ENCODE results near the gene UNC5B.
"Not testable (repeated sequence)": the region's sequence is repeated elsewhere in the genome, so short reads cannot be mapped to it uniquely, and the experiment has no call there.

The UNC5B gene

GRCh38 chr10:71267508-71268240 is 55.3 kb downstream of the UNC5B start:
- no peak for DNase-seq (ENCODE audit: low spot score)

GRCh38 chr10:71268247-71268691 is 55.9 kb downstream of the UNC5B start:
- peak; percentile 79 for DNase-seq (ENCODE audit: low spot score)

GRCh38 chr10:71268758-71269157 is 56.4 kb downstream of the UNC5B start:
- no peak for DNase-seq (ENCODE audit: low spot score)

- no peak for DNase-seq (ENCODE audit: low spot score)
Observed at GRCh38 chr10:71269301-71270288, 57.2 kb downstream of the UNC5B start.

GRCh38 chr10:71270301-71271220 is 58.2 kb downstream of the UNC5B start:
- DNase-seq (ENCODE audit: low spot score): peak; percentile 83

GRCh38 chr10:71271662-71272055 is 59.3 kb downstream of the UNC5B start:
- DNase-seq (ENCODE audit: low spot score): no peak

GRCh38 chr10:71272056-71272771 is 59.8 kb downstream of the UNC5B start:
- peak; percentile 71 for DNase-seq (ENCODE audit: low spot score)

- not testable (repeated sequence) for DNase-seq (ENCODE audit: low spot score)
Observed at GRCh38 chr10:71272974-71273373, 60.6 kb downstream of the UNC5B start.

- no peak for DNase-seq (ENCODE audit: low spot score)
Observed at GRCh38 chr10:71273506-71273905, 61.1 kb downstream of the UNC5B start.

GRCh38 chr10:71274901-71275796 is 62.8 kb downstream of the UNC5B start:
- no peak for DNase-seq (ENCODE audit: low spot score)

- DNase-seq (ENCODE audit: low spot score): no peak
Observed at GRCh38 chr10:71276873-71277272, 64.5 kb downstream of the UNC5B start.

GRCh38 chr10:71277914-71278665 is 65.7 kb downstream of the UNC5B start:
- DNase-seq (ENCODE audit: low spot score): no peak

GRCh38 chr10:71278691-71279588 is 66.6 kb downstream of the UNC5B start:
- no peak for DNase-seq (ENCODE audit: low spot score)

GRCh38 chr10:71279590-71280170 is 67.3 kb downstream of the UNC5B start:
- no peak for DNase-seq (ENCODE audit: low spot score)

- DNase-seq (ENCODE audit: low spot score): no peak
Observed at GRCh38 chr10:71280216-71280615, 67.8 kb downstream of the UNC5B start.

- no peak for DNase-seq (ENCODE audit: low spot score)
Observed at GRCh38 chr10:71280825-71281224, 68.5 kb downstream of the UNC5B start.

GRCh38 chr10:71281646-71282322 is 69.4 kb downstream of the UNC5B start:
- no peak for DNase-seq (ENCODE audit: low spot score)
